Activated T-cell treated with anti-CD3 and anti-CD28 coated beads, Interleukin-2, amount 50 U/mL, for 4 hours (primary cell): ENCODE data around the gene SVIL. TPM values are rescaled to one million over a fixed set of nuclear protein-coding genes. Genes with fewer than 3 reads are reported as not detected.
"Not testable (repeated sequence)": the region's sequence is repeated elsewhere in the genome, so short reads cannot be mapped to it uniquely, and the experiment has no call there.

Source experiments
- ATAC-seq, 2 donors: fragments of 200-7000 bp; cut with Tn5 transposase; one replicate each; pipeline ENCODE4 v1.10.0; 2021
- DNase-seq: peaks from one replicate; pipeline ENCODE4 v3.0.0-alpha.2; 2020
- H3K27me3 Mint-ChIP-seq: one replicate; pipeline ENCODE4 v1.8.0; 2021; ENCODE audit warnings: low read depth, mixed read lengths
- H3K36me3 Mint-ChIP-seq: one replicate; pipeline ENCODE4 v1.8.0; 2022; ENCODE audit warnings: mixed read lengths; ENCODE audit not compliant: insufficient read depth
- H3K4me1 Mint-ChIP-seq: one replicate; pipeline ENCODE4 v1.8.0; 2021; ENCODE audit warnings: low read depth, mixed read lengths
- H3K4me3 Mint-ChIP-seq: one replicate; pipeline ENCODE4 v1.8.0; 2021; ENCODE audit warnings: mild to moderate bottlenecking, moderate library complexity, mixed read lengths
- H3K9me3 Mint-ChIP-seq: one replicate; pipeline ENCODE4 v1.8.0; 2021; ENCODE audit warnings: mixed read lengths
- total RNA-seq, 3 donors: library from RNA; stranded (reverse); gene quantifications; one replicate each; pipeline ENCODE4 v1.2.1, GENCODE V29; 2021

The SVIL gene
- total RNA-seq, 3 donors from 2014 or later: 6.4 to 11.1 (median 9.5) TPM

GRCh38 chr10:29574212-29575097, 60.3 kb downstream of the SVIL start:
- not testable (repeated sequence) for DNase-seq, H3K4me1 Mint-ChIP-seq, H3K9me3 Mint-ChIP-seq, H3K4me3 Mint-ChIP-seq, H3K27me3 Mint-ChIP-seq, ATAC-seq, H3K36me3 Mint-ChIP-seq

- not testable (repeated sequence) for DNase-seq, H3K4me3 Mint-ChIP-seq, H3K36me3 Mint-ChIP-seq, ATAC-seq, H3K9me3 Mint-ChIP-seq, H3K27me3 Mint-ChIP-seq, H3K4me1 Mint-ChIP-seq
Measured at GRCh38 chr10:29570248-29570647, 64.5 kb downstream of the SVIL start.

- DNase-seq (no peak), ATAC-seq (no peak)
- no peaks in the 10 kb centered on the region for H3K27me3 Mint-ChIP-seq
- H3K4me3 Mint-ChIP-seq: no peak overlapping the region
- no peaks in the 10 kb centered on the region for H3K9me3 Mint-ChIP-seq
- peaks cover 8% of the 10 kb centered on the region for H3K36me3 Mint-ChIP-seq
- no peaks in the 10 kb centered on the region for H3K4me1 Mint-ChIP-seq
Measured at GRCh38 chr10:29569795-29570194, 65.0 kb downstream of the SVIL start.

GRCh38 chr10:29567003-29567402, 67.8 kb downstream of the SVIL start:
- no peaks in the 10 kb centered on the region for H3K27me3 Mint-ChIP-seq
- H3K36me3 Mint-ChIP-seq: peaks cover 16% of the 10 kb centered on the region

GRCh38 chr10:29566209-29566608, 68.6 kb downstream of the SVIL start:
- not testable (repeated sequence) for H3K4me3 Mint-ChIP-seq, H3K9me3 Mint-ChIP-seq, DNase-seq, H3K4me1 Mint-ChIP-seq, H3K27me3 Mint-ChIP-seq, ATAC-seq
- H3K36me3 Mint-ChIP-seq: peaks cover 16% of the 10 kb centered on the region

More at GRCh38 chr10:29567003-29567402, 67.8 kb downstream of the SVIL start:
- DNase-seq: no peak
- H3K4me1 Mint-ChIP-seq: no peaks in the 10 kb centered on the region
- H3K4me3 Mint-ChIP-seq: no peak overlapping the region
- no peaks in the 10 kb centered on the region for H3K9me3 Mint-ChIP-seq
- ATAC-seq: no peak

- no peak for DNase-seq
- ATAC-seq: no peak
- H3K27me3 Mint-ChIP-seq: no peaks in the 10 kb centered on the region
- H3K36me3 Mint-ChIP-seq: peaks cover 18% of the 10 kb centered on the region
- H3K4me3 Mint-ChIP-seq: no peak overlapping the region
- no peaks in the 10 kb centered on the region for H3K9me3 Mint-ChIP-seq
- no peaks in the 10 kb centered on the region for H3K4me1 Mint-ChIP-seq
Measured at GRCh38 chr10:29563420-29564035, 71.2 kb downstream of the SVIL start.

GRCh38 chr10:29563006-29563405, 71.8 kb downstream of the SVIL start:
- DNase-seq, H3K4me1 Mint-ChIP-seq, H3K4me3 Mint-ChIP-seq, ATAC-seq, H3K27me3 Mint-ChIP-seq, H3K9me3 Mint-ChIP-seq: not testable (repeated sequence)
- peaks cover 17% of the 10 kb centered on the region for H3K36me3 Mint-ChIP-seq

- H3K36me3 Mint-ChIP-seq: peaks cover 13% of the 10 kb centered on the region
- H3K27me3 Mint-ChIP-seq: no peaks in the 10 kb centered on the region
- no peaks in the 10 kb centered on the region for H3K9me3 Mint-ChIP-seq
- no peak for DNase-seq
- no peak for ATAC-seq
- H3K4me3 Mint-ChIP-seq: no peak overlapping the region
- no peaks in the 10 kb centered on the region for H3K4me1 Mint-ChIP-seq
Measured at GRCh38 chr10:29559996-29560395, 74.8 kb downstream of the SVIL start.

- Mint-ChIP-seq H3K9me3 (no peaks in the 10 kb centered on the region), H3K4me3 (no peak overlapping the region), H3K4me1 (no peaks in the 10 kb centered on the region), H3K36me3 (peaks cover 13% of the 10 kb centered on the region), H3K27me3 (no peaks in the 10 kb centered on the region)
- ATAC-seq: no peak
- DNase-seq: no peak
Measured at GRCh38 chr10:29557665-29558064, 77.1 kb downstream of the SVIL start.

- Mint-ChIP-seq H3K9me3 (no peaks in the 10 kb centered on the region), H3K27me3 (no peaks in the 10 kb centered on the region), H3K4me1 (no peaks in the 10 kb centered on the region), H3K36me3 (peaks cover 22% of the 10 kb centered on the region), H3K4me3 (no peak overlapping the region)
- DNase-seq: no peak
- no peak for ATAC-seq
Measured at GRCh38 chr10:29555746-29556481, 78.9 kb downstream of the SVIL start.

- no peak for ATAC-seq
- no peaks in the 10 kb centered on the region for H3K27me3 Mint-ChIP-seq
- DNase-seq: no peak
- no peak overlapping the region for H3K4me3 Mint-ChIP-seq
- peaks cover 29% of the 10 kb centered on the region for H3K36me3 Mint-ChIP-seq
- H3K4me1 Mint-ChIP-seq: no peaks in the 10 kb centered on the region
- no peaks in the 10 kb centered on the region for H3K9me3 Mint-ChIP-seq
Measured at GRCh38 chr10:29555091-29555745, 79.6 kb downstream of the SVIL start.

GRCh38 chr10:29554660-29555059, 80.1 kb downstream of the SVIL start:
- H3K4me3 Mint-ChIP-seq: no peak overlapping the region
- H3K27me3 Mint-ChIP-seq: no peaks in the 10 kb centered on the region
- ATAC-seq: no peak
- H3K36me3 Mint-ChIP-seq: peaks cover 29% of the 10 kb centered on the region
- no peaks in the 10 kb centered on the region for H3K4me1 Mint-ChIP-seq
- no peak for DNase-seq
- no peaks in the 10 kb centered on the region for H3K9me3 Mint-ChIP-seq

GRCh38 chr10:29553544-29554250, 81.1 kb downstream of the SVIL start:
- Mint-ChIP-seq H3K9me3 (no peaks in the 10 kb centered on the region), H3K27me3 (no peaks in the 10 kb centered on the region), H3K4me3 (no peak overlapping the region), H3K4me1 (peaks cover 1% of the 10 kb centered on the region), H3K36me3 (peaks cover 29% of the 10 kb centered on the region)
- ATAC-seq (no peak), DNase-seq (no peak)

- H3K9me3 Mint-ChIP-seq, ATAC-seq, H3K4me1 Mint-ChIP-seq, DNase-seq, H3K4me3 Mint-ChIP-seq, H3K27me3 Mint-ChIP-seq: not testable (repeated sequence)
- peaks cover 33% of the 10 kb centered on the region for H3K36me3 Mint-ChIP-seq
Measured at GRCh38 chr10:29553116-29553515, 81.7 kb downstream of the SVIL start.
